RWPE2 (cell line): ENCODE measurements around the gene APOBEC4.
"Not testable (repeated sequence)": the region's sequence is repeated elsewhere in the genome, so short reads cannot be mapped to it uniquely, and the experiment has no call there.

ENCODE experiments used
- ATAC-seq: fragments of 200-7000 bp; cut with Tn5 transposase; 3 replicates; pipeline ENCODE4 v1.9.1; 2021; ENCODE audit warnings: low read depth
- DNase-seq: peaks from one replicate; pipeline ENCODE4 v3.0.0-alpha.2; 2020; ENCODE audit warnings: low spot score
- H3K27ac ChIP-seq: fragments of 450-650 bp; 2 replicates; pipeline ENCODE4 v1.5.1; 2017; ENCODE audit warnings: mild to moderate bottlenecking; ENCODE audit not compliant: poor library complexity, severe bottlenecking
- H3K27me3 ChIP-seq: fragments of 250-450 bp; sonication (Bioruptor Pico); 2 replicates; pipeline ENCODE4 v1.5.1; 2021; ENCODE audit warnings: mild to moderate bottlenecking, moderate library complexity; ENCODE audit not compliant: insufficient read depth, poor library complexity, severe bottlenecking
- H3K36me3 ChIP-seq: fragments of 250-450 bp; sonication (Bioruptor Pico); 2 replicates; pipeline ENCODE4 v1.5.1; 2020; ENCODE audit warnings: low read depth, mild to moderate bottlenecking, moderate library complexity
- H3K4me1 ChIP-seq: fragments of 250-450 bp; sonication (Bioruptor Pico); 2 replicates; pipeline ENCODE4 v1.5.1; 2021; ENCODE audit warnings: mild to moderate bottlenecking, moderate library complexity; ENCODE audit not compliant: insufficient read depth, poor library complexity, severe bottlenecking
- H3K4me3 ChIP-seq: fragments of 250-450 bp; sonication (Bioruptor Pico); 2 replicates; pipeline ENCODE4 v1.5.1; 2021; ENCODE audit warnings: mild to moderate bottlenecking, moderate library complexity; ENCODE audit not compliant: severe bottlenecking
- H3K9me3 ChIP-seq: fragments of 250-450 bp; sonication (Bioruptor Pico); 2 replicates; pipeline ENCODE4 v1.5.1; 2021; ENCODE audit warnings: mild to moderate bottlenecking, moderate library complexity; ENCODE audit not compliant: severe bottlenecking
- TF ChIP-seq, protein P1 (sequence below): fragments of 450-650 bp; IDR thresholded peaks from one replicate; pipeline ENCODE4 v1.5.1; 2017; ENCODE audit warnings: mild to moderate bottlenecking, moderate library complexity; ENCODE audit not compliant: poor library complexity, severe bottlenecking

Gene APOBEC4

DNA sequence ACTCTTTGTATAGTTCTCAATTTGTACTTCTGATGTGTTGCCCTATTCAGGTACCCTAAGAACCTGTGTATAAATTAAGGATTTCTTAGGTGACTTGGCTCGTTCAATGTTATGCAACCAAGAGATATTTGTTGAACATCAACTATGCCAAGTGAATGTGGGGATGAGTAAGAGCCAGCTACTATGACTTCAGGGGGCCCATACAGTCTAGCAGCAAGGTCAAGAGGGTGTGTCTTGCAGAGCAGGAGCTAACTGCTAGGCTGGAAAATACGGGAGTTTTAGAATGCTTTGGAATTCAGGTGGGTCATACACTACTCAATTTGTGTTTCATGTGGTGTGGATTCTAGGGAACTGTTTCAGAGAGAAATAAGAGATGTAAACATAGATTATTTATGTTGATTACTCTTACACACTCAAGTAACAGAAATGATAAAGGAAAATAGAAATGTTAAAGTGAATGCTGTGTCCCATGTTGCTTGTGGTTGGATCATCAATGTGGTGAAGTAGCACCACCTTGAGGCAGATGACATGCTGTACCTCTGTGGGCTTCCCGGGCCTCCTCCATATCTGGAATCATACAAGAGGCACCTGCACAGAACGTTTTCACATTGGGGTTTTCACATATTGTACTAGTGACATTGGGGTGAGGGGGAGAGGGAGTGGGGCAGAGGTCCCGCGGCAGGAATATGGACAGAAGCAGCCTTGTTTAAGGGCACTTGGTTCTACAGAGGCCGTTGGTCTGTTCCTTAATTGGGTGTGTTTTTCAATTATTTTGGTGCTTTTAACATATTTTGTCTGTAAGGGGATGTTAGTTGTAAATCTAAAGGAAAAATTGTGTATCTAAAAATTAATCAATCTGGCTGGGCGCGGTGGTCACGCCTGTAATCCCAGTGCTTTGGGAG is 30.0 kb downstream of the APOBEC4 start:
- Histone ChIP-seq H3K9me3 (no peaks in the 10 kb centered on the region), H3K4me1 (peaks cover 24% of the 10 kb centered on the region), H3K27ac (peak overlapping the region; percentile 22), H3K27me3 (no peaks in the 10 kb centered on the region), H3K36me3 (peaks cover 34% of the 10 kb centered on the region), H3K4me3 (no peak overlapping the region)
- TF ChIP-seq, protein P1, sequence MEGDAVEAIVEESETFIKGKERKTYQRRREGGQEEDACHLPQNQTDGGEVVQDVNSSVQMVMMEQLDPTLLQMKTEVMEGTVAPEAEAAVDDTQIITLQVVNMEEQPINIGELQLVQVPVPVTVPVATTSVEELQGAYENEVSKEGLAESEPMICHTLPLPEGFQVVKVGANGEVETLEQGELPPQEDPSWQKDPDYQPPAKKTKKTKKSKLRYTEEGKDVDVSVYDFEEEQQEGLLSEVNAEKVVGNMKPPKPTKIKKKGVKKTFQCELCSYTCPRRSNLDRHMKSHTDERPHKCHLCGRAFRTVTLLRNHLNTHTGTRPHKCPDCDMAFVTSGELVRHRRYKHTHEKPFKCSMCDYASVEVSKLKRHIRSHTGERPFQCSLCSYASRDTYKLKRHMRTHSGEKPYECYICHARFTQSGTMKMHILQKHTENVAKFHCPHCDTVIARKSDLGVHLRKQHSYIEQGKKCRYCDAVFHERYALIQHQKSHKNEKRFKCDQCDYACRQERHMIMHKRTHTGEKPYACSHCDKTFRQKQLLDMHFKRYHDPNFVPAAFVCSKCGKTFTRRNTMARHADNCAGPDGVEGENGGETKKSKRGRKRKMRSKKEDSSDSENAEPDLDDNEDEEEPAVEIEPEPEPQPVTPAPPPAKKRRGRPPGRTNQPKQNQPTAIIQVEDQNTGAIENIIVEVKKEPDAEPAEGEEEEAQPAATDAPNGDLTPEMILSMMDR: peak; percentile 85
- peak; percentile 93 for ATAC-seq
- DNase-seq: no peak

DNA sequence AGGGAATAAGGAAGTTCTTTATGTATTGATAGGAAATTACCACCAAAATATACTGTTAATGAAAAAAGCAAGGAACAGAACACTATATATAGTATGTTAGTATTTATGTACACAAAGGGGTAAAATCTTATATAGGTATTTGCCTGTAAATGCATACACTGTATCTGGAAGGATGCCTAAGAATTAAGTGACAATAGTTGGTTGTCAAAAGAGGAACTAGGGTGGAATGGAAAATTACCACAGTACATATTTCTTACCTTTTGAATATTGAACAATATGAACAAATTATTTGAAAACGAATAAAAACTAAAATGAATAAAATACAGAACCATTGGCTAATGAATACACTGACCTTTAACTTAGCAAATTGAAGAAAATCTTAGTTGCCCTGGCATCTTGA is 31.1 kb downstream of the APOBEC4 start:
- H3K27me3 ChIP-seq: no peaks in the 10 kb centered on the region
- H3K36me3 ChIP-seq: peaks cover 25% of the 10 kb centered on the region
- H3K27ac ChIP-seq: peak overlapping the region; percentile 22
- H3K9me3 ChIP-seq: no peaks in the 10 kb centered on the region
- TF ChIP-seq, protein P1: no peak
- H3K4me1 ChIP-seq: peaks cover 24% of the 10 kb centered on the region
- no peak overlapping the region for H3K4me3 ChIP-seq
- no peak for DNase-seq
- ATAC-seq: no peak

DNA sequence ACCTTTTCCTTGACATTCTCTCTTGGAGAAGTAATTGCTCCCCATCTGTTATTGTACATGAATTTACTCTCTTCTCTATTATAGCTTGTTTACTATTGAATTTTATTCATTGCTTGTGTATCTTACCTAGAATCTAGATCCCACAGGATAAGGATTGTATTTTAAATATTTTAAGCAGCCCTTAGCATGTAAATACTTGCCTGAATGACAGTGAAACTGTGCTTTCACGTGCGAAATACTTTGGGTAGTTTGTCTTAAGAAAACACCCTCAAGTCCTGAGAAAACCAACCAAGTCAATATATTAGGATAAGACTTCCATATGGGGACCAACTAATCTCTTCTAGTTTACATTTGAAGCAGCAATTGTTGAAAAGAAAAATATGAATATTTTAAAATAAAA is 32.8 kb downstream of the APOBEC4 start:
- ATAC-seq (no peak), DNase-seq (no peak)
- Histone ChIP-seq H3K4me3 (no peak overlapping the region), H3K27me3 (no peaks in the 10 kb centered on the region), H3K4me1 (peaks cover 24% of the 10 kb centered on the region), H3K9me3 (no peaks in the 10 kb centered on the region), H3K27ac (peak overlapping the region; percentile 16), H3K36me3 (peaks cover 9% of the 10 kb centered on the region)
- TF ChIP-seq, protein P1: no peak

DNA sequence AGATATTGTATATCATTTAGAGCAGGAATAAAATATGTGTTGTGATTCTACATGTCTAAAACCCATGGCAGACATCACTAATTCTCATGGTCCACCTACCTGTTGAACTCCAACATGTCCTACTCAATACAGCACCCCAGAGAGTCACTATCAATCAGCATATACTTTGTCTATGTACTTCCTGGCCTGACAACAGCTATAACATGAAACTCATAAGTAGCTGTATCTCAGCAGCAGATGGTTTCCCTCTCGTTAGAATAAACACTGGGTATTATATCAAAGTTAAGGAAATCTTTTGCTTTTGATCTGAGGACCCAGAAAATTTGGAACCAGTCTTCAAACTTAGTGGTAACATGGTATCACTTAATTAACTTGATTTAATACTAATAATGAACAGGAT is 33.3 kb downstream of the APOBEC4 start:
- Histone ChIP-seq H3K4me1 (peaks cover 24% of the 10 kb centered on the region), H3K36me3 (peaks cover 4% of the 10 kb centered on the region), H3K27me3 (no peaks in the 10 kb centered on the region), H3K27ac (peak overlapping the region; percentile 16), H3K9me3 (no peaks in the 10 kb centered on the region), H3K4me3 (no peak overlapping the region)
- DNase-seq (no peak), ATAC-seq (no peak)
- TF ChIP-seq, protein P1: no peak

DNA sequence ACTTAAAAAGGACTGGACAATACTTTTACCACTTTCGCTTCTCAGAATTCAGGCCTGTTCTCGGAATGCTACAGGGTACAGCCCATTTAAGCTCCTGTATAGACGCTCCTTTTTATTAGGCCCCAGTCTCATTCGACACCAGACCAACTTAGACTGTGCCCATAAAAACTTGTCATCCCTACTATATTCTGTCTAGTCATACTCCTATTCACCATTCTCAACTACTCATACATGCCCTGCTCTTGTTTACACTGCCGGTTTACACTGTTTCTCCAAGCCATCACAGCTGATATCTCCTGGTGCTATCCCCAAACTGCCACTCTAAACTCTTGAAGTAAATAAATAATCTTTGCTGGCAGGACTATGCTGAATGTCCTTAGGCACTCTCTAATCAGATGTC is 34.9 kb downstream of the APOBEC4 start:
- DNase-seq, H3K36me3 ChIP-seq, ATAC-seq, H3K4me3 ChIP-seq, H3K9me3 ChIP-seq, H3K27me3 ChIP-seq: not testable (repeated sequence)
- H3K4me1 ChIP-seq: peaks cover 21% of the 10 kb centered on the region
- peak overlapping the region; percentile 16 for H3K27ac ChIP-seq

DNA sequence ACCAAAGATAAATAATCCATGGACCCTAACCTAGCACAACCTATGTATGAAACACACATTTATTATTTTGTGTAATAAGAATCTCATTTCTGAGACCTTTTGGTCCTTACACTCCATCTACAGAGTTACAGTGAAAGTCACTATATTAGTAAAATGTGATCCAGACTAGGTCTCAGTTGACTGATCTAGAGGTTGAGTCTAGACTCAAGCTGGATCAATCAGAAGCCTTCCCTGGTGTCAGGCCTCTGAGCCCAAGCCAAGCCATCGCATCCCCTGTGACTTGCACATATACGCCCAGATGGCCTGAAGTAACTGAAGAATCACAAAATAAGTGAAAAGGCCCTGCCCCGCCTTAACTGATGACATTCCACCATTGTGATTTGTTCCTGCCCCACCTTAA is 40.1 kb downstream of the APOBEC4 start:
- not testable (repeated sequence) for H3K27me3 ChIP-seq, H3K9me3 ChIP-seq, H3K4me3 ChIP-seq, H3K36me3 ChIP-seq, ATAC-seq, DNase-seq
- Histone ChIP-seq H3K4me1 (peaks cover 28% of the 10 kb centered on the region), H3K27ac (peak overlapping the region; percentile 18)
